Measurements from ENCODE around the gene TMEM164.

TMEM164 gene

DNA sequence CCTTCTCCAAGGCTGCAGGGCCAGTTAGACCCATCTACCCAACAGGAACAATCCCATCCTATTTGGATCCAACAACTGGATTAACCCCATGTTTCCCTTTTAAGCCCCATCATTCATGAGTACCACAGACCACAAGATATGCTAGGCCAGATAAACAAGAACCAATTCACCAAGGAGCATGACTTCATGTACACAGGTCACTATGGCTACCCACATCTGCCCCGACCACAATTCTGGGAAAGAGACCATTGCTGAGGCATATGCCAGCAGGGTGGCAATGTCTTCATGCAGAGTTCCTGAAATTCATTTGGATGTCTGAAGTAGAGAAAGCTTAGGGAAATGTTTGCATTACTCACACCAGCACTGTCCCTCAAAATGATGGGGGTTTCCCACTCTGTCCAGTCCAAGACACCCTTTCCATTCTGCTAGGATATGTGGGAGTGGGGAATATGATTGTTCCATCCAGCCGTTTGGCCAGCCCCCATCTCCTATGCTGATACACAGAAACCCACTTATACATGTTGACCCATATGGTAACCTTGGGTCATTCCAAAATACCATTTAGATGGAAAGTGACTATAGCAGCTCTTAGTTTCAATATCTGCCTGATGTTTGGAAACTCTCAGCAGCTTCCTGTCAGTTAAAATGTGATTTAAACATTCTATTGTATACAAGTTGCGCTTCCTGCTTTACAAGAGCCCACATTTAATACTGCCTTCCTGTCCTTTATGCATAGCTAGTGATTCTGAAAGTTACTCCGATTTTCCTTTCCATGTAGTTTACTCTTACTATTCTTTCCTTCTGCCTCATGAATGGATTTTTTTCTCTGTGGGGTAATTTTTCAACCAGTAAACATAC lies 186.0 kb downstream of the TMEM164 start:
- H3K27ac ChIP-seq: no peak overlapping the region
- TF ChIP-seq, protein P1, sequence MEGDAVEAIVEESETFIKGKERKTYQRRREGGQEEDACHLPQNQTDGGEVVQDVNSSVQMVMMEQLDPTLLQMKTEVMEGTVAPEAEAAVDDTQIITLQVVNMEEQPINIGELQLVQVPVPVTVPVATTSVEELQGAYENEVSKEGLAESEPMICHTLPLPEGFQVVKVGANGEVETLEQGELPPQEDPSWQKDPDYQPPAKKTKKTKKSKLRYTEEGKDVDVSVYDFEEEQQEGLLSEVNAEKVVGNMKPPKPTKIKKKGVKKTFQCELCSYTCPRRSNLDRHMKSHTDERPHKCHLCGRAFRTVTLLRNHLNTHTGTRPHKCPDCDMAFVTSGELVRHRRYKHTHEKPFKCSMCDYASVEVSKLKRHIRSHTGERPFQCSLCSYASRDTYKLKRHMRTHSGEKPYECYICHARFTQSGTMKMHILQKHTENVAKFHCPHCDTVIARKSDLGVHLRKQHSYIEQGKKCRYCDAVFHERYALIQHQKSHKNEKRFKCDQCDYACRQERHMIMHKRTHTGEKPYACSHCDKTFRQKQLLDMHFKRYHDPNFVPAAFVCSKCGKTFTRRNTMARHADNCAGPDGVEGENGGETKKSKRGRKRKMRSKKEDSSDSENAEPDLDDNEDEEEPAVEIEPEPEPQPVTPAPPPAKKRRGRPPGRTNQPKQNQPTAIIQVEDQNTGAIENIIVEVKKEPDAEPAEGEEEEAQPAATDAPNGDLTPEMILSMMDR (conservative IDR thresholded peaks at IDR 0.05): no peak
- TF ChIP-seq ZFX (IDR thresholded peaks at IDR 0.05): no peak

DNA sequence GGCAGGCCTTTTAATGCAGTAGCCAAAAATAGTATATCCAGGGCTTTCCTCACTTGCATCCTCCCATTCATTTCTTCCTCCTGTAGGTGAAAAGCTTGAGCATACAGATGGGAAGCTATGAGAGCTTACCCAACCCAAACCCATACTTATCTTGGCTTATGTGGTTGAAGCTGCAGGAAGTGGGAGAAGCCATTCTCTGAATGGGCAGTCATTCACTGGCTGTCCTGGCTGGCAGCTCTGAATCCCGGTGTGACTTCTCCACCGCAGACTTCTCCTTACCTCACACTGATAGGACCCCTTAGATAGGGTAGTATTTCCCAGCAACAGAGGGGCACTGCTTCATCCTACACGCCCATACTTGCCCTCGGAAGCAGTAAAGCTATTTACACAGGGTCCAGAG lies 189.6 kb downstream of the TMEM164 start:
- no peak overlapping the region for H3K27ac ChIP-seq
- TF ChIP-seq ZFX (IDR thresholded peaks at IDR 0.05): no peak
- TF ChIP-seq, protein P1 (conservative IDR thresholded peaks at IDR 0.05): no peak

DNA sequence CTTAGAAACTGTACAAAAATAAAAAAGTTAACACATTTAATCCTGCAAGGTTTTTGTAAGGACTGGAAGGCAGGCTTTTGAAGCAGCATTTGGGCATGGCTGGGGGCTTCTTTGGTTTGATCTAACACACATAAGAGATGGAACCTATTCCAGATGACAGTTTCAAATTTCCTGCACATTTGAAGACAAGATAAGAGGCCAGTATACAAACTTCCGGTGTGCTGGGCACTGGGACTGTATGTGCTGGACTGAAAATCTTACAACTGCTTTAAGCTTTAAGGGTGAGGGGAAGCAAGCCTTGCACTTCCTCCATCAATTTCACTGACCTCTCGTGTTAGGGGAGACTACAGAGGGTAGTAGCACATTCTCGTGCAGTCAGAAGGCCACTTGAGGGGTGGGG lies 192.1 kb downstream of the TMEM164 start:
- H3K27ac ChIP-seq: no peak overlapping the region
- TF ChIP-seq, protein P1 (conservative IDR thresholded peaks at IDR 0.05): no peak
- TF ChIP-seq ZFX (IDR thresholded peaks at IDR 0.05): no peak

DNA sequence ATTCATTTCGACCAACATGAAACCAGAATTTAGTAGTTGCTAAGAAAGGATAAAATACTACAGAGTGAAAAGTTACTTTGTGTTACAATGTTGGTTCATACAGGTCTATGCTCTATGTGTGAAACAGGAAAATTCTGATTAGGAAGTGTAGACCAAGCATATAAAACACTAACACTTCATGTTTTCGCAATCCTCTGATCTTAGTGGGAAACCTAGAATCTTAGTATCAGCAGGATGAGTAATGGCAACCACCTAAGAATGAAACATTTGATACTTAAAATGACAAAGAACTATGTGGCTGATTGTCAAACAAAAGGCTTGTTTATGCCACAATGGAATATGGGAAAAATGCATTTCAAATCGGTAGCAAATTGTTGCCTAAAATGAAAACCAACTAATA lies 198.9 kb downstream of the TMEM164 start:
- TF ChIP-seq, protein P1 (conservative IDR thresholded peaks at IDR 0.05): no peak
- no peak for TF ChIP-seq ZFX (IDR thresholded peaks at IDR 0.05)
- H3K27ac ChIP-seq: no peak overlapping the region

DNA sequence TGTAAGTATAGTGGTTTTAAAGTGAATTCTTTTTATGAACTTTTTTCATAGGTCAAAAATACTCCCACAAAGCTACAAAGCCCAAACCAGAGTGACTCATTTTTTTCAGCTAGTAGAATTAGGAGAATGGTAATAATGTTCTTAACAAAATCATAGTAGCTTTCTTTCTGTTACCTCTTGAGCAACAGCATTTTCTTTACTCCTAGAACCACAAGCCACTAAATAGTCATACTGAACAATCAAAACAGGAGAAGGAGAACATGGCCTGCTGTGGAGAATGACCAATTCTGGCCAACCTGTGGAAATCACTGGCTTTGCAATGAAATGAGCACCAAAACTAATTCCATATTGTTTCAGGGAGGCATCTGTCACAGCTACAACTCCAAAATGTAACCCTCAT lies 202.1 kb downstream of the TMEM164 start:
- no peak overlapping the region for H3K27ac ChIP-seq
- TF ChIP-seq, protein P1 (conservative IDR thresholded peaks at IDR 0.05): no peak
- no peak for TF ChIP-seq ZFX (IDR thresholded peaks at IDR 0.05)

DNA sequence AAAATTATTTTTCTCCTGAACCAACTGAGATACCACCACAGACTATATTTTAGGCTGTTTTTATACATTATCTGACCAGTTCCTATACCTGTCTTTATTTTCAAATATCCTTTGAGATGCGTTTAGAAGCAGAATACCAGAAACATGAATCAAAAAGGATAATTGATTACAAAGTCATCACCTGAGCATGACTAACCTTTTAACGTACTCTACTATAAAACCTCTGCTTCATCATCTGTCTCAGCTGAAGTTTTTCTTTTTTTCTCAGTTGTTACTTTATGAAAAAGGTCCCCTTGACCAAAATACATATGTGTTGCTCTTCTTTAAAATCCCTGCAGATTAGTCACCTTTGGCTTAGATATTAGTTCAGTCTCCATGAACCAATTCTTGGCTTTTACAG lies 205.2 kb downstream of the TMEM164 start:
- TF ChIP-seq, protein P1 (conservative IDR thresholded peaks at IDR 0.05): no peak
- TF ChIP-seq ZFX (IDR thresholded peaks at IDR 0.05): no peak
- H3K27ac ChIP-seq: no peak overlapping the region

DNA sequence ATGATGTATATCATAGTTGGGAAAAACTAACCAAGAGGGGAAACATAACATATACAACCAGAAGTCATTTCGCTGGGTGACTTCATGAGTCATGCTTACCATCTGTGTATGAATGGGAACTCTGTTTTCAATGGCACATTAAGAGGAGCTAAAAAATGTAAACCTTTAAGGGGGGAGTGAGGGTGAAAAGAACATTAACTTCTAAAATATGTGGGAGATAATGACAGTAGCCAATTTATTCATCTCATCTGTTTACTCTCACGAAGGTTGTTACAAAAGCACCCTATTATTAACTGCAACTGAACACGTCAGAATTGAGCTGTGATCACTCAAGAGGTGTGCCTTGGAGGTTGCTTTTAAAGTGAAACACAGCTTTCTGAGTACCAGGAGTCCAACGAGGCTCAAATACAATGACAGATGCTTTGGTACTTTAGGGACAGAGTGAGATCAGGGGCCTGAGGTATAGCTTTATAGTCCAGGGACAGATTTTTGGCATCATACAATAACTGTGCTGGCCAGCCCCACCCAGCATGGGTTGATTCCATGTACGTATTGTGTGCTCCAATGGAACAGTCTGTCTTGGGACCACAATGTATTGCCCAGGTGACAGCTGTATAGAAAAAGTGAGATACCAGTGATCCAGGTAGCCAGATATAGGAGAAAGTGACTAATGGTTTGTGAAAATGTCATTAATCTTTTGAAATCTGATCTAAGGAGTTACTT lies 207.7 kb downstream of the TMEM164 start:
- no peak overlapping the region for H3K27ac ChIP-seq
- no peak for TF ChIP-seq ZFX (IDR thresholded peaks at IDR 0.05)
- TF ChIP-seq, protein P1 (conservative IDR thresholded peaks at IDR 0.05): no peak

Data from C4-2B (cell line).